PC-9 (cell line): ENCODE measurements around the gene ITPKB.

ENCODE experiments used
- EZH2 ChIP-seq: fragments of 200-600 bp; sonication (generic); IDR thresholded peaks from 2 replicates; pipeline ENCODE4 v1.8.0; 2017; ENCODE audit warnings: antibody characterized with exemption, low read depth
- TF ChIP-seq, protein P1 (sequence below): fragments of 200-600 bp; sonication (generic); conservative IDR thresholded peaks from 2 replicates; pipeline ENCODE4 v1.6.1; 2017; ENCODE audit warnings: mixed run types, antibody characterized with exemption, mild to moderate bottlenecking, moderate library complexity

DNA sequence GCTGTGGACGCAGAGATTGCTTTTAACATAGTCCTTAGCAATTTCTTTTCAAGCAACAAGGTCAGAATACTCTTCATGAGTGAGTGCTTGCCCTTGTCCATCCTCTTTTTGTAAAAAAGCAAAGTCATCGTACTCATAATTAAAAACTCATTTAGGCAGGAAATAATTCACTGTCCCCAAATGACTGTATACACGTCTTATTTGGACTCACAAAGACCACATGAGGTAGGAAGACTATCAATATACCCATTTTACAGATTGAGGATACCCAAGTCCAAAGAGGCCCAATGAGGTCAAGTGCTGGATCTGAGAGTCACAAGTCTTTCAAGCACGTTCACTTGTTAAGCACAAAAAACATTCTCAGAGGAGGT is 13.2 kb downstream of the ITPKB start:
- TF ChIP-seq EZH2 = no peak
- TF ChIP-seq, protein P1, sequence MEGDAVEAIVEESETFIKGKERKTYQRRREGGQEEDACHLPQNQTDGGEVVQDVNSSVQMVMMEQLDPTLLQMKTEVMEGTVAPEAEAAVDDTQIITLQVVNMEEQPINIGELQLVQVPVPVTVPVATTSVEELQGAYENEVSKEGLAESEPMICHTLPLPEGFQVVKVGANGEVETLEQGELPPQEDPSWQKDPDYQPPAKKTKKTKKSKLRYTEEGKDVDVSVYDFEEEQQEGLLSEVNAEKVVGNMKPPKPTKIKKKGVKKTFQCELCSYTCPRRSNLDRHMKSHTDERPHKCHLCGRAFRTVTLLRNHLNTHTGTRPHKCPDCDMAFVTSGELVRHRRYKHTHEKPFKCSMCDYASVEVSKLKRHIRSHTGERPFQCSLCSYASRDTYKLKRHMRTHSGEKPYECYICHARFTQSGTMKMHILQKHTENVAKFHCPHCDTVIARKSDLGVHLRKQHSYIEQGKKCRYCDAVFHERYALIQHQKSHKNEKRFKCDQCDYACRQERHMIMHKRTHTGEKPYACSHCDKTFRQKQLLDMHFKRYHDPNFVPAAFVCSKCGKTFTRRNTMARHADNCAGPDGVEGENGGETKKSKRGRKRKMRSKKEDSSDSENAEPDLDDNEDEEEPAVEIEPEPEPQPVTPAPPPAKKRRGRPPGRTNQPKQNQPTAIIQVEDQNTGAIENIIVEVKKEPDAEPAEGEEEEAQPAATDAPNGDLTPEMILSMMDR = no peak
